Measurements from ENCODE around the gene FER1L5. TPM values are rescaled to one million over a fixed set of nuclear protein-coding genes. Genes with fewer than 3 reads are reported as not detected.

The FER1L5 gene
- total and polyA plus RNA-seq, 9 of the 15 experiments (the other 6 are each of a cell fraction or from before 2014, with no cell fraction given), result 0.01 TPM; not detected in 6

GRCh38 chr2:96694816-96695455 is 52.4 kb downstream of the FER1L5 start:
- no TSS peak for BruUV-seq (replicated peaks)
- no peak overlapping the region for H3K4me2 ChIP-seq (ENCODE audit: insufficient read depth, low read length)
- H2AFZ ChIP-seq (ENCODE audit: low read depth, low read length), result no peak overlapping the region
- H3K9me1 ChIP-seq (ENCODE audit: control insufficient read depth, insufficient read depth, low read length), result peaks cover 5% of the 10 kb centered on the region
- no peak for FAIRE-seq
- H3K36me3 ChIP-seq (ENCODE audit: control insufficient read depth, insufficient read depth, low read length), result no peaks in the 10 kb centered on the region
- H3K4me1 ChIP-seq (replicated peaks in 1 of 2; ENCODE audit: control insufficient read depth in 2 of 2, insufficient read depth in 2 of 2, low read length in 2 of 2), result peaks cover 0 to 19% of the 10 kb centered on the region in 2 experiments; a peak in 3 of 5 replicates
- DNase-seq (ENCODE audit: extremely low read depth in 1 of 4, low spot score in 3 of 4), result no peak
- H3K9me3 ChIP-seq (replicated peaks; ENCODE audit: control insufficient read depth, insufficient read depth, low read depth, low read length), result no peaks in the 10 kb centered on the region
- TF ChIP-seq DNMT1 (IDR thresholded peaks at IDR 0.05), result no peak
- TF ChIP-seq NFIX (CRISPR knock-in tag; IDR thresholded peaks at IDR 0.05; ENCODE audit: low read depth), result peak; percentile 83
- peak; percentile 95 for TF ChIP-seq NFIC (IDR thresholded peaks at IDR 0.05)
- no peak overlapping the region for H3K4me3 ChIP-seq
- in situ Hi-C loops (cut with MboI), result no loop called here
- intact Hi-C loops (cut with micrococcal nuclease), result no loop called here
- no peaks in the 10 kb centered on the region for H4K20me1 ChIP-seq (replicated peaks; ENCODE audit: control insufficient read depth, insufficient read depth, low read length)
- H3K27me3 ChIP-seq (ENCODE audit: control insufficient read depth in 2 of 2, insufficient read depth in 2 of 2, low read length in 2 of 2), result peaks cover 0 to 13% of the 10 kb centered on the region in 2 experiments; a peak in 1 of 5 replicates
- no peak for ATAC-seq
- ChIA-PET CTCF (ENCODE audit: low intra/inter-chr PET ratio) (no interaction called here), POLR2A (interaction anchor here (0.7 kb wide), 1 partner anchor 13 kb away, joined by 3 read pairs; no protein-coding TSS in a partner anchor)
- no peaks in the 10 kb centered on the region for H3K79me2 ChIP-seq (ENCODE audit: control insufficient read depth, insufficient read depth, low read length)
- 58% methylated on average over 13 of the region's 13 CpGs for WGBS (ENCODE audit: insufficient coverage, low coverage, missing lambda C conversion rate)
- no peak overlapping the region for H3K9ac ChIP-seq (ENCODE audit: insufficient read depth in 1 of 2, low read depth in 2 of 2, low read length in 2 of 2)
- no peak overlapping the region for H3K27ac ChIP-seq (ENCODE audit: extremely low read depth, low read depth, low read length)

- Histone ChIP-seq H4K20me1 (replicated peaks; ENCODE audit: control insufficient read depth, insufficient read depth, low read length) (0 out of 2 replicates have a peak, but pooled peaks cover 3% of the 10 kb centered on the region), H2AFZ (ENCODE audit: low read depth, low read length) (no peak overlapping the region), H3K27ac (ENCODE audit: extremely low read depth, low read depth, low read length) (no peak overlapping the region), H3K27me3 (ENCODE audit: control insufficient read depth in 2 of 2, insufficient read depth in 2 of 2, low read length in 2 of 2) (peaks cover 0 to 13% of the 10 kb centered on the region in 2 experiments; a peak in 1 of 5 replicates), H3K4me2 (ENCODE audit: insufficient read depth, low read length) (no peak overlapping the region), H3K36me3 (ENCODE audit: control insufficient read depth, insufficient read depth, low read length) (no peaks in the 10 kb centered on the region), H3K9me1 (ENCODE audit: control insufficient read depth, insufficient read depth, low read length) (peaks cover 5% of the 10 kb centered on the region), H3K79me2 (ENCODE audit: control insufficient read depth, insufficient read depth, low read length) (no peaks in the 10 kb centered on the region), H3K9me3 (replicated peaks; ENCODE audit: control insufficient read depth, insufficient read depth, low read depth, low read length) (no peaks in the 10 kb centered on the region), H3K9ac (ENCODE audit: insufficient read depth in 1 of 2, low read depth in 2 of 2, low read length in 2 of 2) (peak overlapping the region in 1 of 2 experiments; percentile 19; a peak in 2 of 4 replicates), H3K4me1 (replicated peaks in 1 of 2; ENCODE audit: control insufficient read depth in 2 of 2, insufficient read depth in 2 of 2, low read length in 2 of 2) (peaks cover 0 to 19% of the 10 kb centered on the region in 2 experiments; a peak in 3 of 5 replicates), H3K4me3 (no peak overlapping the region)
- BruUV-seq (replicated peaks), result no TSS peak
- FAIRE-seq, result no peak
- ChIA-PET CTCF (ENCODE audit: low intra/inter-chr PET ratio) (no interaction called here), POLR2A (interaction anchor here (0.7 kb wide), 1 partner anchor 13 kb away, joined by 3 read pairs; no protein-coding TSS in a partner anchor)
- TF ChIP-seq NFIC (IDR thresholded peaks at IDR 0.05) (peak; percentile 76), CTCF (IDR thresholded peaks at IDR 0.05 in 2 of 3, conservative IDR thresholded peaks at IDR 0.05 in 1 of 3; ENCODE audit: insufficient read depth in 2 of 3, low read depth in 1 of 3, low read length in 3 of 3) (peak; percentile 24 to 34 (median 24); a peak in 2 of 6 replicates), NUFIP1 (IDR thresholded peaks at IDR 0.05; ENCODE audit: partially characterized antibody) (no peak)
- WGBS (ENCODE audit: insufficient coverage, low coverage, missing lambda C conversion rate), result 47% methylated on average over 15 of the region's 15 CpGs
- peak; percentile 68 for ATAC-seq
- peak; percentile 22 to 39 (median 32) for DNase-seq (ENCODE audit: extremely low read depth in 1 of 4, low spot score in 3 of 4)
- intact Hi-C loops (cut with micrococcal nuclease), result no loop called here
- in situ Hi-C loops (cut with MboI), result no loop called here
These were observed 53.0 kb downstream of the FER1L5 start for GRCh38 chr2:96695602-96696001.
